ENCODE measurements around the gene ZNF410. TPM values are rescaled to one million over a fixed set of nuclear protein-coding genes. Genes with fewer than 3 reads are reported as not detected.
"Not testable (repeated sequence)": the region's sequence is repeated elsewhere in the genome, so short reads cannot be mapped to it uniquely, and the experiment has no call there.

Gene ZNF410
- total RNA-seq, 1 donor from 2014 or later = 53.7 TPM

DNA sequence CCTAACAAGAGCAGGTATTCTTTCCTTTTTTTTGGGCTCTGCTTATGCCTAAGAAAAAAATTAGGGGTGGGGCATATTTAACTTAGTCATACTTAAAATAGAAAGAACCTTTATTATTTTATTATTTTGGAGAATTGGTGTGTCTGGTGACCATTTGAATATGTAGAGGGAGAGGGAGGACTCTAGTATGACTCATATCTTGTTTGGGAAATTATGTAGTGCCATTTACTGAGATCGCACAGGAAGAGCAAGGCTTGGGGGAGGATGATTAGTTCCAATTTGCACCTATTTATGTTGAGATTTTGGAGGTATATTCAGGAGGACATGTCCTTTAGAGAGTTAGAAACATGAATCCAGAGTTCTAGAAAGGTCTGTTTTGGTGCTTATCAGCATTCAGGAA, 9.9 kb downstream of the ZNF410 start:
- Mint-ChIP-seq H3K4me1 (no peaks in the 10 kb centered on the region), H3K27me3 (ENCODE audit: low read depth) (no peaks in the 10 kb centered on the region), H3K27ac (no peak overlapping the region), H3K9me3 (no peaks in the 10 kb centered on the region), H3K36me3 (peaks cover 41% of the 10 kb centered on the region), H3K4me3 (no peak overlapping the region)
- no peak for DNase-seq (ENCODE audit: low spot score in 2 of 2, unreplicated experiment in 2 of 2)
- TF ChIP-seq, protein P1, sequence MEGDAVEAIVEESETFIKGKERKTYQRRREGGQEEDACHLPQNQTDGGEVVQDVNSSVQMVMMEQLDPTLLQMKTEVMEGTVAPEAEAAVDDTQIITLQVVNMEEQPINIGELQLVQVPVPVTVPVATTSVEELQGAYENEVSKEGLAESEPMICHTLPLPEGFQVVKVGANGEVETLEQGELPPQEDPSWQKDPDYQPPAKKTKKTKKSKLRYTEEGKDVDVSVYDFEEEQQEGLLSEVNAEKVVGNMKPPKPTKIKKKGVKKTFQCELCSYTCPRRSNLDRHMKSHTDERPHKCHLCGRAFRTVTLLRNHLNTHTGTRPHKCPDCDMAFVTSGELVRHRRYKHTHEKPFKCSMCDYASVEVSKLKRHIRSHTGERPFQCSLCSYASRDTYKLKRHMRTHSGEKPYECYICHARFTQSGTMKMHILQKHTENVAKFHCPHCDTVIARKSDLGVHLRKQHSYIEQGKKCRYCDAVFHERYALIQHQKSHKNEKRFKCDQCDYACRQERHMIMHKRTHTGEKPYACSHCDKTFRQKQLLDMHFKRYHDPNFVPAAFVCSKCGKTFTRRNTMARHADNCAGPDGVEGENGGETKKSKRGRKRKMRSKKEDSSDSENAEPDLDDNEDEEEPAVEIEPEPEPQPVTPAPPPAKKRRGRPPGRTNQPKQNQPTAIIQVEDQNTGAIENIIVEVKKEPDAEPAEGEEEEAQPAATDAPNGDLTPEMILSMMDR (IDR thresholded peaks at IDR 0.05; ENCODE audit: unreplicated experiment) = no peak

DNA sequence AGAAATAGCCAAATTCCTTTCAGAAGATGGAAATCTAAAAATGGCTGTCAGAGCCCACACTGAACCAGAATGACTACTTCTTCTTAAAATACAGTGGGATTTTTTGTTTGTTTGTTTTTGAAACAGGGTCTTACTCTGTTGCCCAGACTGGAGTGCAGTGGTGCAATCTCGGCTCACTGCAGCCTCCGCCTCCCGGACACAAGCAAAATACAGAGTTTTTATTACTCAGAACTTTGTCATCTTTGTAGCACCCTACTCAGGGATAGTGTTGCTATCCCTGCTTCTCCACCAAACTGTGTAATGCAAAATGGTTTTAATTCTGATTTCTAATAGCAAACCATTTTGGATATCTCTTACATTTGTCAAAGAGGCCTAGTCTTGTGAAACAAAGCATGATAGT, 16.4 kb downstream of the ZNF410 start:
- TF ChIP-seq, protein P1 (IDR thresholded peaks at IDR 0.05; ENCODE audit: unreplicated experiment) = no peak
- H3K4me3 Mint-ChIP-seq = no peak overlapping the region
- peaks cover 33% of the 10 kb centered on the region for H3K36me3 Mint-ChIP-seq
- H3K27me3 Mint-ChIP-seq (ENCODE audit: low read depth) = no peaks in the 10 kb centered on the region
- H3K27ac Mint-ChIP-seq = no peak overlapping the region
- no peak for DNase-seq (ENCODE audit: low spot score in 2 of 2, unreplicated experiment in 2 of 2)
- H3K9me3 Mint-ChIP-seq = no peaks in the 10 kb centered on the region
- no peaks in the 10 kb centered on the region for H3K4me1 Mint-ChIP-seq

DNA sequence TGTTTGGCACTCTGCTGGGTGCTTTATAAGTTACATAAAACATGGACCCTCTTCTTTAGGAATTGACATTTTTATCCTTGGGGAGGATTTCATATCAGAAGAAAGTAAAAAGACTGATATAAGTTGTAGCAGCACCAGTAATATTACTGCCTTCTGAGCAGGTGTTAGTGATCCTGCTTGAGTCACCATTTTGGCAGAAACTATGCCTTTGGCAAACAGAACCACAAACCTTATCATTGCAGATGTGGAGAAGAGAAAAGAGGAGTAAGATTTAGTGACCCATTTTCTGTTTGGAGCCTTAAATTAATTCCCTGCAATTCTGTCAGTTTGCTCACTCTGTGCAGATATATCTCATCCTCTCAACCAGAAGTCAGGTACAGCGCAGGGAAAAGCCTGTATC, 23.0 kb downstream of the ZNF410 start:
- H3K27ac Mint-ChIP-seq = no peak overlapping the region
- no peak for DNase-seq (ENCODE audit: low spot score in 2 of 2, unreplicated experiment in 2 of 2)
- H3K4me1 Mint-ChIP-seq = no peaks in the 10 kb centered on the region
- H3K27me3 Mint-ChIP-seq (ENCODE audit: low read depth) = no peaks in the 10 kb centered on the region
- H3K4me3 Mint-ChIP-seq = no peak overlapping the region
- H3K36me3 Mint-ChIP-seq = peaks cover 57% of the 10 kb centered on the region
- TF ChIP-seq, protein P1 (IDR thresholded peaks at IDR 0.05; ENCODE audit: unreplicated experiment) = no peak
- peaks cover 8% of the 10 kb centered on the region for H3K9me3 Mint-ChIP-seq

DNA sequence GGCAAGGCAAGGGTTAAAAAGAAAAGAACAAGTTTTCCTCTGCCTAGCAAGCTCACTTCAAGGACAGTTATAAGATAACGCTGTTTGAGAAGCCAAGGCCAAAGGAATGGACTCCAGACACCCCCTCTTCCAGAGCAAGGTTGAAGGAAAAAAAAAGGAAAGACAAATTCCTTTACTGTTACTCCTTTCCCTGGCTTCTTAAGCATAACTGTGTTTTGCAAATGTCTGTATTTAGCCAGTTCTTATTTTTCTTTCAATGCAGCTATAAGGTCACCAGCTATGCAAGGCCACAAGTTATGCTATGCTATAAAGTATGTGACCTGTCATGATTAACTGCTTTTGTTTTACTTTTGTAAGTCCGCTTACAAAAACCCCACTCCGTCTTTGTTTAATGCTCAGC, 26.6 kb downstream of the ZNF410 start:
- H3K4me3 Mint-ChIP-seq = no peak overlapping the region
- H3K9me3 Mint-ChIP-seq = peaks cover 8% of the 10 kb centered on the region
- no peak for DNase-seq (ENCODE audit: low spot score in 2 of 2, unreplicated experiment in 2 of 2)
- no peaks in the 10 kb centered on the region for H3K27me3 Mint-ChIP-seq (ENCODE audit: low read depth)
- H3K36me3 Mint-ChIP-seq = peaks cover 46% of the 10 kb centered on the region
- TF ChIP-seq, protein P1 (IDR thresholded peaks at IDR 0.05; ENCODE audit: unreplicated experiment) = no peak
- no peaks in the 10 kb centered on the region for H3K4me1 Mint-ChIP-seq
- no peak overlapping the region for H3K27ac Mint-ChIP-seq

DNA sequence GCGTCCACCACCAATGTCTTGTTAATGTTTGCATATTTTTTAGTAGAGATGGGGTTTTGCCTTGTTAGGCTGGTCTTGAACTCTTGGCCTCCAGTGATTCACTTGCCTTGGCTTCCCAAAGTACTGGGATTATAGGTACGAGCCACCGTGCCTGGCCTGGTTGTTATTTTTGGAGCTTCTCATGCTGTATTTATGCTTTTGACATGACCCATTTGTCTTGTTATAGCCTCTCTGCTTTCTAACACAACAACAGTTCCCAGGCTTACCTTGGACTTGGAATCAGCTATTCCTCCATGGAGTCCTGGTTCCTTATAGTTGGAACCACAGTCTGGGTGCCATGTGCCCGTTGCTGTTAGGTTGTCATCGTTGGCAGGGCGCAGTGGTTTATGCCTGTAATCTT, 29.7 kb downstream of the ZNF410 start:
- Mint-ChIP-seq H3K4me1 (no peaks in the 10 kb centered on the region), H3K4me3 (no peak overlapping the region), H3K36me3 (peaks cover 34% of the 10 kb centered on the region), H3K27ac (no peak overlapping the region), H3K9me3 (peaks cover 10% of the 10 kb centered on the region), H3K27me3 (ENCODE audit: low read depth) (no peaks in the 10 kb centered on the region)
- DNase-seq (ENCODE audit: low spot score in 2 of 2, unreplicated experiment in 2 of 2) = no peak
- TF ChIP-seq, protein P1 (IDR thresholded peaks at IDR 0.05; ENCODE audit: unreplicated experiment) = no peak

DNA sequence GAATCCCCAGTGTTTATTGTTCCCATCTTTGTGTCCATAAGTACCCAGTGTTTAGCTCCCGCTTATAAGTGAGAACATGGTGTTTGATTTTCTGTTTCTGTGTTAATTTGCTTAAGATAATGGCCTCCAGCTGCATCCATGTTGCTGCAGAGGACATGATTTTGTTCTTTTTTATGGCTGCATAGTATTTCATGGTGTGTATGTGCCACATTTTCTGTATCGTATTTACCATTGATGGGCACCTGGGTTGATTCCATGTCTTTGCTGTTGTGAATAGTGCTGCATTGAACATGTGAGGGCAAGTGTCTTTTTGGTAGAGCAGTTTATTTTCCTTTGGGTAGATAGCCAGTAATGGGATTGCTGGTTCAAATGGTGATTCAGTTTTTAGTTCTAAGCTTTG, 32.8 kb downstream of the ZNF410 start:
- H3K4me1 Mint-ChIP-seq; DNase-seq (ENCODE audit: low spot score in 2 of 2, unreplicated experiment in 2 of 2); H3K27ac Mint-ChIP-seq; H3K9me3 Mint-ChIP-seq; H3K4me3 Mint-ChIP-seq; H3K27me3 Mint-ChIP-seq (ENCODE audit: low read depth): not testable (repeated sequence)
- H3K36me3 Mint-ChIP-seq = peaks cover 25% of the 10 kb centered on the region
